GM10248 (cell line): ENCODE data around the gene TRAPPC5.

Source experiments
- CTCF ChIA-PET: fragments of 300-600 bp; sonication (Branson Sonifier 250); formaldehyde crosslinking; extraction: SDS; loops from one replicate; lab custom pipeline; 2021; ENCODE audit warnings: antibody characterized with exemption; lab: Yijun Ruan, JAX
- POLR2A ChIA-PET: fragments of 350-650 bp; sonication (Branson Sonifier 250); formaldehyde crosslinking; extraction: SDS; loops from one replicate; lab custom pipeline; 2020; ENCODE audit warnings: antibody characterized with exemption; lab: Yijun Ruan, JAX
- DNase-seq: peaks from one replicate; pipeline ENCODE4 v3.0.0; 2012; ENCODE audit errors: extremely low spot score
- TF ChIP-seq, protein P1 (sequence below): IDR thresholded peaks from 2 replicates; pipeline ENCODE4 v1.5.1; 2012; ENCODE audit warnings: mild to moderate bottlenecking, low read depth; ENCODE audit errors: extremely low read depth, missing control alignments, control extremely low read depth

TRAPPC5 gene

DNA sequence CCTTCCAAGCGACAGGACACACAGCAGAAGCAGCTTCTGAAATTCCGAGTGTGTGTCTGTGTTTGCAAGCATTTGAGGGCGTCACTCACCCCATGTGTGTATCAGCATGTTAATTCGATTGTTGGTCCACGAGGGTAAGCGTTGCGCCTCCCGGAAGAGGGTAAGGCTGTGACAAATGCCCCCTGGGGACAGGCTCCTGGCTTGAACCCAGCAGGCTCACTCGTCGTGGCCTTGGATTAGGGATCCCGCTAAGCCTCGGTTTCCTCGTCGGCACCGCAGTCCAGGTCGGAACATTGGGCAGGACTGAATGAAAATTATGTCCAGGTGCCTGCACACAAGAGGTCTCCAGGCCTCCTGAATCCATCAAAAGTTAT is 44.3 kb upstream of the TRAPPC5 start:
- ChIA-PET CTCF (interaction anchor here (1.2 to 2.9 kb wide), 2 partner anchors 163 to 226 kb away, joined by 3 to 11 read pairs; no protein-coding TSS in a partner anchor), POLR2A (interaction anchor here (0.7 kb wide), 1 partner anchor 254 kb away, joined by 3 read pairs; no protein-coding TSS in a partner anchor)
- TF ChIP-seq, protein P1, sequence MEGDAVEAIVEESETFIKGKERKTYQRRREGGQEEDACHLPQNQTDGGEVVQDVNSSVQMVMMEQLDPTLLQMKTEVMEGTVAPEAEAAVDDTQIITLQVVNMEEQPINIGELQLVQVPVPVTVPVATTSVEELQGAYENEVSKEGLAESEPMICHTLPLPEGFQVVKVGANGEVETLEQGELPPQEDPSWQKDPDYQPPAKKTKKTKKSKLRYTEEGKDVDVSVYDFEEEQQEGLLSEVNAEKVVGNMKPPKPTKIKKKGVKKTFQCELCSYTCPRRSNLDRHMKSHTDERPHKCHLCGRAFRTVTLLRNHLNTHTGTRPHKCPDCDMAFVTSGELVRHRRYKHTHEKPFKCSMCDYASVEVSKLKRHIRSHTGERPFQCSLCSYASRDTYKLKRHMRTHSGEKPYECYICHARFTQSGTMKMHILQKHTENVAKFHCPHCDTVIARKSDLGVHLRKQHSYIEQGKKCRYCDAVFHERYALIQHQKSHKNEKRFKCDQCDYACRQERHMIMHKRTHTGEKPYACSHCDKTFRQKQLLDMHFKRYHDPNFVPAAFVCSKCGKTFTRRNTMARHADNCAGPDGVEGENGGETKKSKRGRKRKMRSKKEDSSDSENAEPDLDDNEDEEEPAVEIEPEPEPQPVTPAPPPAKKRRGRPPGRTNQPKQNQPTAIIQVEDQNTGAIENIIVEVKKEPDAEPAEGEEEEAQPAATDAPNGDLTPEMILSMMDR, result no peak
- no peak for DNase-seq

DNA sequence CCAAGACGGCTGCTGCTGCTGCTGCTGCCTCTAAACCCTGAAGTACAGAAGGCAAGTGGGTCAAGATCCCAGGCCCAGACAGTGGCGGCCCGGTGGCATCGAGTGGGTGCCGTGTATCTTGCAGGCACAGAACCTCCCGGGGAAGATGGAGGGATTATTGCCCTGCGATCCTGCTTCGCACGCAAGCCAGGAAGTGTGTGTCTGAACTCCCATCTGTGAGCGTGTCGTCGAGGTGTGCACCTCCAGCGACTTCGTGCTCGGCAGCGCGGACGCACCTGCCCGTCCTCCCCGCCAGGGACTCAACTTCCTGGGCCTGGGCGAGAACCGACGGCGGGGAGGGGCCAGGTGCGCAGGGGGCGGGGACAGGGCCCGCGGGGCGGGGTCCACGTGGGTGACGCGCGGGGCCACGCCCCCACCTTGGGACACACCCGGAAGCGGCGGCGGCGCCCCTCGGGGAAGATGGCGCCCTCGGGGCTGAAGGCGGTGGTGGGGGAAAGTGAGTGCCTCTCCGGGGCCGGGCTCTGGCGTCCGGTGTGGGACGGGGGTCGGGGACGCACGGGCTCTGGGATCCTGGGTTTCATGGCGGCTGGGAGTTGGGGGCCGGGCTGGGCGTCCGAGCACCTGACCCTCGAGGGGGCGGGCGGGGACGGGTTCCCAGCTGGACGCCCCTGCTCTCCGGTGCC is 43.8 kb upstream of the TRAPPC5 start, which contains the start of gene STXBP2:
Gene STXBP2, plus strand, starts transcription at position 420 of the 683 bp plus-strand sequence. Its CDS starts 40 bp downstream, at position 460.
- DNase-seq, result peak; percentile 99
- TF ChIP-seq, protein P1, result no peak
- ChIA-PET POLR2A (no interaction called here), CTCF (interaction anchor here (1.0 to 2.9 kb wide), 3 partner anchors 44 to 163 kb away, joined by 4 to 11 read pairs (median 7); partner anchors contain the start of gene TRAPPC5)

DNA sequence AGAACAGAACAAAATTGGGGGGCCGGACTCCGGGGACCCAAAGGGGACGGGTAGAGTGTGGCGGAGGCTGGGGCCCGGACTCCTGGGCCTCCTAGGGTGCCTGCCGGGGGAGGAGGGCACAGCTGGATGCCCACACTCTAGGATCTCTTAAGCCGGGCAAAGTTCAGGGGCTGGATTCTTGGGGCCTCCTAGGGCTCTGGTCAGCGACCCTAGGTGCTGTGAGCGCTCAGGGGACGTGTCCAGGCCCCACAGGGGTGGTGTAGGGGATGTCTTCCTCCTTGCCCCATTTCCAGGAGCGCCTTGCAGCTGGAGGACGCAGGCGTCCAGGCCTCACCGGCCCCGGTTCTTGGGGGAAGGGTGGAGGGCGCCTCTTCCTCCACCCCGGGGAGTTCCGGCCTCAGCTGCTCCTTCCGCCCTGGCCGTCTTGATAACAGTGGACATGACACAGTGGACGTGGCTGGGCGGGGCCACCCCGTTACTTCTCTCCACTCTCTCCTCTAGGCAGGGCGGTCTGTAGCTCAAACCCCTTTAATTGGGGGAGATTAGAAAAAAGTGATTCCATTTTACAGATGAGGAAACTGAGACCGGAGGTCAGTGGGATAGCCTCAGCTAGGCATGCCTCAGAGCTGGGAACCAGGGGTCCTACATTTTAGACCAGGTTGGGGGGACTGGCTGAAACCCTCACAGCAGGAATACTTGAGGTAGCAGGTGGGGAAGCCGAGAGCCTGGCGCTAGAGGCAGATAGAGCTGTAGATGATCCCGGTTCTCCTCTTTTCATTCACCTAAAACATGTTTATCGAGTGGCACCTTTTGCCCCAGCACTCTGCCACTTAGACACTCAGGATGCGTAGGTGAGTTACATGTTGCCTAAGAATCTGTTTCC is 43.0 kb upstream of the TRAPPC5 start:
- POLR2A ChIA-PET, result no interaction called here

DNA sequence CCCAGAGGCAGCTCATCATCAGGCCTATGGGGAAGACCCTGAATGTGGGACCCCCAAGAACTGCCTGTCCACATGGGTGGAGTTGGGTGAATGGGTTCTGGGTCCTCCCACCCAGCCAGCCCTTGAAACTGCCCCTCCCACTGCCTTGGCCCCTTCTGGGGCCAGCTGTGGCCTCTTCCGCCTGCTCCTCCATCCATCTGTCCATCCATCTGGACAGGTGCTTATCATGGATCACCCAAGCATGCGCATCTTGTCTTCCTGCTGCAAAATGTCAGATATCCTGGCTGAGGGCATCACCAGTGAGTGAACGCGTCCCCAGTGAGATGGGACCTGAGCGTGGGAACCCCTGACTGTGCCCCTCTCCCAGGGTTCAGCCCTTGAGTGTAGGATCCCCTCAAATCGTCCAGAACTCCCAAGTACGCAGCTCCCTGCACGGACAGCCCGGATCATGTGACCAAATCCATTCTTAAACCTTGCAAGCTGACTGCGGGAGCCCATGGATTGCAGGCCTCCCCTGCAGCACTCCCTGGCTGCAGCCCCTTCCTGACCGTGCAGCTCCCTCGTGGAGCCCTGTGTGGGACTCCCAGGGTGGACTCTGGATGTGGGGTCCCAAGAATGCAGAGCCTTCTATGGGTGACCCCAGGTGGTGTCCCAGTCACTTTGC is 41.7 kb upstream of the TRAPPC5 start:
- TF ChIP-seq, protein P1, result no peak
- no peak for DNase-seq
- POLR2A ChIA-PET, result interaction anchor here (0.5 kb wide), 1 partner anchor 1373 kb away, joined by 5 read pairs; no protein-coding TSS in a partner anchor
- CTCF ChIA-PET, result interaction anchor here (1.4 to 2.2 kb wide), 3 partner anchors 15 to 70 kb away, joined by 4 to 7 read pairs (median 5); partner anchors contain the start of gene TRAPPC5

More for the DNA sequence above, 43.0 kb upstream of the TRAPPC5 start:
- DNase-seq, result peak; percentile 54
- CTCF ChIA-PET, result interaction anchor here (1.0 to 2.9 kb wide), 7 partner anchors 14 to 231 kb away, joined by 3 to 11 read pairs (median 5); partner anchors contain the start of gene TRAPPC5
- TF ChIP-seq, protein P1, result no peak

DNA sequence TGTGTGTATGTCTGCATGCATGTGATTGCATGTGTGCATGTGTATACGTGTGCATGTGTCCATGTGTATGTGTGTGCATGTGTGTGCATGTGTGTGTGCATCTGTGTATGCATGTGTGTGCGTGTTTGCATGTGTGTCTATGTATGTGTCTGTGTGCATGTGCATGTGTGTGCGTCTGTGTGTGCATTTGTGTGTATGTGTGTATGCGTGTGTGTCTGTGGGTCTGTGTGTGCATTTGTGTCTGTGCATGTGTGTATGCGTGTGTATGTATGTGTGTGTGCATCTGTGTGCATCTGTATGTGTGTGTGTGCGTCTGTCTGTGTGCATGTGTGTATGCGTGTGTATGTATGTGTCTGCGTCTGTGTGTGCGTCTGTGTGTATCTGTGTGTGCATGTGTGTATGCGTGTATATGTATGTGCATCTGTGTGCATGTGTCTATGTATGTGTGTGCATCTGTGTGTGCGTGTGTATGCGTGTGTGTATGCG is 40.7 kb upstream of the TRAPPC5 start:
- TF ChIP-seq, protein P1, result no peak
- ChIA-PET CTCF (no interaction called here), POLR2A (no interaction called here)
- no peak for DNase-seq

DNA sequence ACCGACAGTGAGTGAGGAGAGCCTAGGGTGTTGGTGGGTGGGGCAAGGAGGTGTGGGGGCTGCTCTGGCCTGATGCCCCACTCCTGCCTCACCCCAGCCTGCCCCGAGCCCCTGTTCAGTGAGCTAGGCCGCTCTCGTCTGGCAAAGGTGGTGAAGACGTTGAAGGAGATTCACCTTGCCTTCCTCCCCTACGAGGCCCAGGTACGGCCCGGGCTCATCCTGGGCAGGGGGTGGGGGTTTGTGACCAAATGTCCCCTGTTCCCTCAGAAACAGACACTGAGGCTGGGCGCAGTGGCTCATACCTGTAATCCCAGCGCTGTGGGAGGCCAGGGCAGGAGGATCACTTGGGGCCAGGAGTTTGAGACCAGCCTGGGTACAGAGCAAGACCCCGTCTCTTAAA is 39.8 kb upstream of the TRAPPC5 start:
- CTCF ChIA-PET, result interaction anchor here (1.2 kb wide), 1 partner anchor 36 kb away, joined by 3 read pairs; no protein-coding TSS in a partner anchor
- POLR2A ChIA-PET, result no interaction called here

More for the DNA sequence above, 39.8 kb upstream of the TRAPPC5 start:
- TF ChIP-seq, protein P1, result no peak
- DNase-seq, result no peak
